C4-2B (cell line): ENCODE data around the gene CCL3.

Experiments
- CTCF ChIP-seq: fragments of 450-650 bp; conservative IDR thresholded peaks from 2 replicates; pipeline ENCODE4 v1.5.1; 2017; ENCODE audit warnings: mild to moderate bottlenecking
- ZFX ChIP-seq: fragments of 450-650 bp; IDR thresholded peaks from 2 replicates; pipeline ENCODE4 v1.6.1; 2017

GRCh38 chr17:36124879-36125824 lies 35.2 kb upstream of the CCL3 start:
- no peak for TF ChIP-seq ZFX
- TF ChIP-seq CTCF: no peak
